ENCODE measurements around the gene DMRTC1.
"Not testable (repeated sequence)": the region's sequence is repeated elsewhere in the genome, so short reads cannot be mapped to it uniquely, and the experiment has no call there.

The DMRTC1 gene, protein sequence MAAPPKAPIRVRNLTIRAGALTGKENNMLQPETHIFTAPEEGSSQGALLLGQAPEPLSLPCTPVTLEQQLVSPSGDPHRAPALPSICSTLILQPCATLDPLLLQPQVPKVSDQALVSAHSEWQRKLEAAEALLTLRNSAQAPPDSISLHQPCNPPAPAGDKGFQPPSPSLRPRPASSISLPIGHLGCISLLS

GRCh38 chrX:72943819-72944169 is at the start of gene DMRTC1:
DMRTC1 (minus strand) TSS chrX:72943837; CDS start chrX:72875694, 68,143 bp downstream.
- H3K27me3 ChIP-seq (ENCODE audit: low read depth); in situ Hi-C loops (cut with MboI; ENCODE audit: low sequenced_read_pairs); H3K36me3 ChIP-seq (replicated peaks): not testable (repeated sequence)

DNA sequence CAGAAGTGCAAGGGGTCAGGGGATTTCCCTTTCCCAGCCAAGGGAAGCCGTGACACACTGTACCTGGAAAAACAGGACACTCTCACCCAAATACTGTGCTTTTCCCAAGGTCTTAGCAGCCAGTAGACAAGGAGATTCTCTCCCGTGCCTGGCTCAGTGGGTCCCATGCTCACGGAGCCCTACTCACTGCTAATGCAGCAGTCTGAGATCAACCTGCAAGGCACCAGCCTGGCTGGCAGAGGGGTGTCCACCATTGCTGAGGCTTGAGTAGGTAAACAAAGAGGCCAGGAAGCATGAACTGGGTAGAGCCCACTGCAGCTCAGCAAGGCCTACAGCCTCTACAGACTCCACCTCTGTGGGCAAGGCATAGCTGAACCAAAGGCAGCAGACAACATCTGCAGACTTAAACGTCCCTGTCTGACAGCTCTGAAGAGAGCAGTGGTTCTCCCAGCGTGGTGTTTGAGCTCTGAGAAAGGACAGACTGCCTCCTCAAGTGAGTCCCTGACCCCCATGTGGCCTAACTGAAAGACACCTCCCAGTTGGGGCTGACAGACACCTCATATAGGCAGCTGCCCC is 37.3 kb upstream of the DMRTC1 start:
- H3K4me3 ChIP-seq; DNase-seq (ENCODE audit: low spot score in 2 of 2); in situ Hi-C loops (cut with MboI; ENCODE audit: low sequenced_read_pairs); H3K36me3 ChIP-seq (replicated peaks); H3K9me3 ChIP-seq; H3K4me1 ChIP-seq; H3K27me3 ChIP-seq (ENCODE audit: low read depth): not testable (repeated sequence)

More at GRCh38 chrX:72943819-72944169, at the start of gene DMRTC1:
- not testable (repeated sequence) for DNase-seq (ENCODE audit: low spot score in 2 of 2); H3K4me3 ChIP-seq; H3K9me3 ChIP-seq; H3K4me1 ChIP-seq

GRCh38 chrX:72974885-72975284 is 31.2 kb upstream of the DMRTC1 start:
- H3K36me3 ChIP-seq (replicated peaks); H3K4me3 ChIP-seq; DNase-seq (ENCODE audit: low spot score in 2 of 2); H3K27me3 ChIP-seq (ENCODE audit: low read depth); H3K9me3 ChIP-seq; H3K4me1 ChIP-seq; in situ Hi-C loops (cut with MboI; ENCODE audit: low sequenced_read_pairs): not testable (repeated sequence)

GRCh38 chrX:72971859-72972258 is 28.2 kb upstream of the DMRTC1 start:
- H3K36me3 ChIP-seq (replicated peaks); H3K27me3 ChIP-seq (ENCODE audit: low read depth); H3K4me1 ChIP-seq; H3K9me3 ChIP-seq; DNase-seq (ENCODE audit: low spot score in 2 of 2); in situ Hi-C loops (cut with MboI; ENCODE audit: low sequenced_read_pairs); H3K4me3 ChIP-seq: not testable (repeated sequence)

GRCh38 chrX:72959971-72960370 is 16.3 kb upstream of the DMRTC1 start:
- in situ Hi-C loops (cut with MboI; ENCODE audit: low sequenced_read_pairs); H3K27me3 ChIP-seq (ENCODE audit: low read depth); H3K9me3 ChIP-seq; H3K4me1 ChIP-seq; DNase-seq (ENCODE audit: low spot score in 2 of 2); H3K36me3 ChIP-seq (replicated peaks); H3K4me3 ChIP-seq: not testable (repeated sequence)

GRCh38 chrX:72943035-72943818 is 410 bp downstream of the DMRTC1 start:
- H3K36me3 ChIP-seq (replicated peaks); H3K4me3 ChIP-seq; DNase-seq (ENCODE audit: low spot score in 2 of 2); H3K4me1 ChIP-seq; in situ Hi-C loops (cut with MboI; ENCODE audit: low sequenced_read_pairs); H3K27me3 ChIP-seq (ENCODE audit: low read depth); H3K9me3 ChIP-seq: not testable (repeated sequence)

- DNase-seq (ENCODE audit: low spot score in 2 of 2); in situ Hi-C loops (cut with MboI; ENCODE audit: low sequenced_read_pairs); H3K4me1 ChIP-seq: not testable (repeated sequence)
These were observed 1.4 kb downstream of the DMRTC1 start for GRCh38 chrX:72942272-72942671.

DNA sequence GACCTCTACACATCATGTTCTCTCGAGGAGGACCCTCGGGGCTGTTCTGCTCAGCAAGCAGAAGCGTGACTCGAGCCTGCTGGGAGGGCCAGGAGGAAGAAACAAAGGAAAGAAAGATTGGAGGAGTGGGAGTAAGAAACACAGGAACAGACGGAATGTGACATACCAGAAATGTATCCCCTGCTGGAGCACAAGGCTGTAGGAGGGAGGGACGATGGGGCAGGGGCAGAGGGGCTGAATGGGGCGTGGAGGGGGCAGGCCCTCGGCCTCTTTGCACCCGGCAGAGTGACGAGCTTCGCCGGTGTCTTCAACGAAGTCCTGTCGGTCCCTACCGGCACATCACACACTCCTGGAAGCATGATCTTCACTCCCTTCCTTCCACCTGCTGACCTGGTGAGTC is 5.7 kb downstream of the DMRTC1 start, which contains the start of gene FAM236A:
FAM236A (plus strand) TSS at position 301 of the 400 bp plus-strand sequence; CDS start at position 358, 57 bp downstream.
- H3K9me3 ChIP-seq; in situ Hi-C loops (cut with MboI; ENCODE audit: low sequenced_read_pairs); DNase-seq (ENCODE audit: low spot score in 2 of 2); H3K4me3 ChIP-seq; H3K36me3 ChIP-seq (replicated peaks); H3K27me3 ChIP-seq (ENCODE audit: low read depth); H3K4me1 ChIP-seq: not testable (repeated sequence)

More at GRCh38 chrX:72942272-72942671, 1.4 kb downstream of the DMRTC1 start:
- H3K4me3 ChIP-seq; H3K9me3 ChIP-seq; H3K27me3 ChIP-seq (ENCODE audit: low read depth); H3K36me3 ChIP-seq (replicated peaks): not testable (repeated sequence)

DNA sequence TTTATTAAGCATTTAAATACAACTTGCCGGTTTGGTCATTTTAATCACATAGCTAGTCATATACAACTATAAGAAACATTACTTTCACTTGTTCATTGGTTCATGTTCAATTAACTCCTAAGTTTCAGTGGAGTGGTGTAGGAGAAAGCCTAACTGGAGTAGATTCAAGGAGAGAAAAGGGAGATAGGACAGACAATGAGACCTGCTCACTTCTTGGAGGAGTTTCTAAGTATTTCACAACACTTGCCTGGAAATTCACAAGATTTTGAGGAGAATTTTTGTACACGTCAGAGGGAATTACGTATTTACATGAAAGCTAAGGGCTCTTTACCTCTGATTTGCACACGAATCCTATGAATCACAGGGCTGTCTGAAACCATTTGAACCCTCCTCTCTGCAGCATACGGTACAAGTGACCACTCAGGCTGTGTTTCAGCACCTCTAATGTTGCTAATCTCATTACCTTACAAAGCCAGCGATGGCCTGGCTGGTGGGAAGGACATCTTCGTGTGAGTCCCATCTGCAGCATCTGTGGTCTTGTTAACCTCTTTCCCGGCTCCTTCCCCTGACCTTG is 6.7 kb downstream of the DMRTC1 start:
- in situ Hi-C loops (cut with MboI; ENCODE audit: low sequenced_read_pairs) = not testable (repeated sequence)

DNA sequence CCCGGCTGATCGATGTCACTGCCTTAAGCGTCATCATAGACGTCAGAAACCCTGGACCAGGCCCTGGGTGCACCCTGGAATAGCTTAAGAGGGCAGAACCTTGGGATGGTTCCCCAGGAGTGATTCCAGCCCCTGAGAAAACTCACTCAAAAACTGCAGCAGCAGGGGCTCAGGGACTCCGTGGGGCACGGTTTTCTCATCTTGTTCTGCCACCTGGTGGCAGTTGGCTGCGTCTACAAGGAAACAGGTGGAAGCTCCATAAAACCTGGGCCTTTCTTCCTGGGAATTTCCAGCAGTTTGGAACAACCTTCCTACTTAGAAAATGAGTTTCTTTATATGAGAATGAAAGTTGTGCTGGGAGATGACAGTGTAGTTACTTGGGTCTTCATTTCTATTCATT is 7.2 kb downstream of the DMRTC1 start:
- H3K27me3 ChIP-seq (ENCODE audit: low read depth); H3K36me3 ChIP-seq (replicated peaks); in situ Hi-C loops (cut with MboI; ENCODE audit: low sequenced_read_pairs); H3K4me3 ChIP-seq; DNase-seq (ENCODE audit: low spot score in 2 of 2); H3K9me3 ChIP-seq; H3K4me1 ChIP-seq: not testable (repeated sequence)

More for the DNA sequence above, 6.7 kb downstream of the DMRTC1 start:
- not testable (repeated sequence) for H3K4me1 ChIP-seq; H3K9me3 ChIP-seq; H3K27me3 ChIP-seq (ENCODE audit: low read depth); H3K36me3 ChIP-seq (replicated peaks); H3K4me3 ChIP-seq; DNase-seq (ENCODE audit: low spot score in 2 of 2)

GRCh38 chrX:72932283-72932682 is 11.4 kb downstream of the DMRTC1 start:
- H3K4me1 ChIP-seq; H3K9me3 ChIP-seq; in situ Hi-C loops (cut with MboI; ENCODE audit: low sequenced_read_pairs); H3K36me3 ChIP-seq (replicated peaks); H3K27me3 ChIP-seq (ENCODE audit: low read depth); DNase-seq (ENCODE audit: low spot score in 2 of 2); H3K4me3 ChIP-seq: not testable (repeated sequence)

- H3K4me3 ChIP-seq; H3K36me3 ChIP-seq (replicated peaks); in situ Hi-C loops (cut with MboI; ENCODE audit: low sequenced_read_pairs); H3K9me3 ChIP-seq; DNase-seq (ENCODE audit: low spot score in 2 of 2); H3K27me3 ChIP-seq (ENCODE audit: low read depth); H3K4me1 ChIP-seq: not testable (repeated sequence)
These were observed 27.5 kb downstream of the DMRTC1 start for GRCh38 chrX:72916096-72916495.

DNA sequence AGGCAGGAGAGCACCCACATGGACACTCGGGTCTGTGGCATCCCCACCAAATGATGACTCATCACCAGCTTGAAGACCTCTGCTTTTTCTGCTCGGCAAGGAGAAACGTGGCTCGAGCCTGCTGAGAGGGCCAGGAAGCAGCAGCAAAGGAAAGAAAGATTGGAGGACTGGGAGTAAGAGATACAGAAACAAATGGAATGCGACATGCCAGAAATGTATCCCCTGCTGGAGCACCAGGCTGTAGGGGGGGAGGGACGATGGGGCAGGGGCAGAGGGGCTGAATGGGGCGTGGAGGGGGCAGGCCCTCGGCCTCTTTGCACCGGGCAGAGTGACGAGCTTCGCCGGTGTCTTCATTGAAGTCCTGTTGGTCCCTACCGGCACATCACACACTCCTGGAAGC is 31.3 kb downstream of the DMRTC1 start, which contains the start of gene FAM236C:
FAM236C (plus strand) TSS at position 301 of the 400 bp plus-strand sequence. CDS start 100 bp downstream, outside the sequence.
- H3K4me3 ChIP-seq; DNase-seq (ENCODE audit: low spot score in 2 of 2); H3K4me1 ChIP-seq; H3K36me3 ChIP-seq (replicated peaks); H3K27me3 ChIP-seq (ENCODE audit: low read depth); in situ Hi-C loops (cut with MboI; ENCODE audit: low sequenced_read_pairs); H3K9me3 ChIP-seq: not testable (repeated sequence)

DNA sequence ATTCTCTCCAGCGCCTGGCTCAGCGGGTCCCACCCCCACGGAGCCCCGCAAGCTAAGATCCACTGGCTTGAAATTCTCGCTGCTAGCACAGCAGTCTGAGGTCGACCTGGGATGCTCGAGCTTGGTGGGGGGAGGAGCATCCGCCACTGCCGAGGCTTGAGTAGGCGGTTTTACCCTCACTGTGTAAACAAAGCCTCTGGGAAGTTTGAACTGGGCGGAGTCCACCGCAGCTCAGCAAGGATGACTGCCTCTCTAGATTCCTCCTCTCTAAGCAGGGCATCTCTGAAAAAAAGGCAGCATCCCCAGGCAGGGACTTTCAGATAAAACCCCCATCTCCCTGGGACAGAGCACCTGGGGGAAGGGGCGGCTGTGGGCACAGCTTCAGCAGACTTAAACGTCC is 53.9 kb downstream of the DMRTC1 start:
- H3K9me3 ChIP-seq; in situ Hi-C loops (cut with MboI; ENCODE audit: low sequenced_read_pairs); DNase-seq (ENCODE audit: low spot score in 2 of 2); H3K36me3 ChIP-seq (replicated peaks); H3K4me3 ChIP-seq; H3K27me3 ChIP-seq (ENCODE audit: low read depth); H3K4me1 ChIP-seq: not testable (repeated sequence)

Data from HAP-1 (cell line).